Measurements from ENCODE around the gene ANKIB1.

DNA sequence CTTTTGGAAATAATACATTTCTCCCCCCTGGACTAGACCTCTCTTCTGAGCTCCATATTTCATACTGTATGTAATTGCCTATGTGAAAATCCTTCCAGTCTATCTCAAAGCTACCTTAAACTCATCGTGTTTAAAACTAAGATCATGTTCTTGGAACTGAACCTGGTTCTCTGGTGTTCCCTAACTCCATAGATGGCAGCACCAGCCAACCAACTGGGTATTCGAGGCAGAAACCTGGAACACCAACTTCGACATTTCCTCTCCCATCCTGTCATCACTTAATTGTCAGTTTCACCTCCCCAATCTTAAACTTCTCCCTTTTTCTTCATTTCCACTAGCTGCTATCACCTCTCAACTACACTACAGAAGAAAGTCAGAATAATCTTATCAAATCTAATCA, 87.0 kb downstream of the ANKIB1 start:
- TF ChIP-seq ZNF114 (tag by site-specific recombination; IDR thresholded peaks at IDR 0.05) (no peak), YY1 (tag by site-specific recombination; IDR thresholded peaks at IDR 0.05) (no peak), ZNF776 (tag by site-specific recombination; IDR thresholded peaks at IDR 0.05; ENCODE audit: borderline replicate concordance) (no peak), ZNF768 (tag by site-specific recombination; IDR thresholded peaks at IDR 0.05) (no peak), ZNF350 (tag by site-specific recombination; IDR thresholded peaks at IDR 0.05) (no peak)
- TF ChIP-seq, protein P1, sequence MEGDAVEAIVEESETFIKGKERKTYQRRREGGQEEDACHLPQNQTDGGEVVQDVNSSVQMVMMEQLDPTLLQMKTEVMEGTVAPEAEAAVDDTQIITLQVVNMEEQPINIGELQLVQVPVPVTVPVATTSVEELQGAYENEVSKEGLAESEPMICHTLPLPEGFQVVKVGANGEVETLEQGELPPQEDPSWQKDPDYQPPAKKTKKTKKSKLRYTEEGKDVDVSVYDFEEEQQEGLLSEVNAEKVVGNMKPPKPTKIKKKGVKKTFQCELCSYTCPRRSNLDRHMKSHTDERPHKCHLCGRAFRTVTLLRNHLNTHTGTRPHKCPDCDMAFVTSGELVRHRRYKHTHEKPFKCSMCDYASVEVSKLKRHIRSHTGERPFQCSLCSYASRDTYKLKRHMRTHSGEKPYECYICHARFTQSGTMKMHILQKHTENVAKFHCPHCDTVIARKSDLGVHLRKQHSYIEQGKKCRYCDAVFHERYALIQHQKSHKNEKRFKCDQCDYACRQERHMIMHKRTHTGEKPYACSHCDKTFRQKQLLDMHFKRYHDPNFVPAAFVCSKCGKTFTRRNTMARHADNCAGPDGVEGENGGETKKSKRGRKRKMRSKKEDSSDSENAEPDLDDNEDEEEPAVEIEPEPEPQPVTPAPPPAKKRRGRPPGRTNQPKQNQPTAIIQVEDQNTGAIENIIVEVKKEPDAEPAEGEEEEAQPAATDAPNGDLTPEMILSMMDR (tag by site-specific recombination; IDR thresholded peaks at IDR 0.05) = no peak

Data from HEK293 (cell line).